Activated CD4-positive, alpha-beta T cell treated with anti-CD3 and anti-CD28 coated beads, Interleukin-2, Interleukin-6, amounts not matched to agents 100 ng/mL and 50 ng/mL, durations not matched to agents 16 hours and 8 hours (primary cell): ENCODE results near the gene OR4S1.
"Not testable (repeated sequence)": the region's sequence is repeated elsewhere in the genome, so short reads cannot be mapped to it uniquely, and the experiment has no call there.

Source experiments
- DNase-seq: peaks from one replicate; pipeline ENCODE4 v3.0.0-alpha.2; 2020

Gene OR4S1

DNA sequence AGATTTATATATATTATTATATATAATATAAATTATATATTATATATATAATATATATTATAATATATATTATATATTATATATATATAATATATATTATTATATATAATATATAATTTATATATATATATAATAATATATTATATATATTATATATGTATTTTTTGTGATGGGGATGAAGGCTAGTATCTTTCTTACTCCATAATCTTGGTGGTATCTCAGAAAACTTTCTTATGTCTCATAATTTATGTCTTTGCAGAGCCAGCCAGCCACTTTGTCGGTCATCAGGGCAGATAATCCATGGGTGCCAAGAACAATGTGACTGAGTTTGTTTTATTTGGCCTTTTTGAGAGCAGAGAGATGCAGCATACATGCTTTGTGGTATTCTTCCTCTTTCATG is at the start of gene OR4S1:
Gene OR4S1 (plus strand): TSS at position 301 of the 400 bp plus-strand sequence. CDS start 0 bp downstream, at position 301.
- DNase-seq, result no peak

GRCh38 chr11:48261600-48261999 is 44.4 kb upstream of the OR4S1 start:
- no peak for DNase-seq

GRCh38 chr11:48263423-48263911 is 42.6 kb upstream of the OR4S1 start, which contains the start of gene OR4X1:
TSS of gene OR4X1 (plus strand) at chr11:48263861. CDS start at chr11:48263861, 0 bp downstream.
- no peak for DNase-seq

GRCh38 chr11:48270621-48271020 is 35.4 kb upstream of the OR4S1 start:
- DNase-seq, result no peak

- DNase-seq, result no peak
Observed at GRCh38 chr11:48272606-48273005, 33.4 kb upstream of the OR4S1 start.

GRCh38 chr11:48307760-48308386 is 1.9 kb downstream of the OR4S1 start:
- DNase-seq, result peak; percentile 80

- not testable (repeated sequence) for DNase-seq
Observed at GRCh38 chr11:48313590-48313989, 7.6 kb downstream of the OR4S1 start.

DNA sequence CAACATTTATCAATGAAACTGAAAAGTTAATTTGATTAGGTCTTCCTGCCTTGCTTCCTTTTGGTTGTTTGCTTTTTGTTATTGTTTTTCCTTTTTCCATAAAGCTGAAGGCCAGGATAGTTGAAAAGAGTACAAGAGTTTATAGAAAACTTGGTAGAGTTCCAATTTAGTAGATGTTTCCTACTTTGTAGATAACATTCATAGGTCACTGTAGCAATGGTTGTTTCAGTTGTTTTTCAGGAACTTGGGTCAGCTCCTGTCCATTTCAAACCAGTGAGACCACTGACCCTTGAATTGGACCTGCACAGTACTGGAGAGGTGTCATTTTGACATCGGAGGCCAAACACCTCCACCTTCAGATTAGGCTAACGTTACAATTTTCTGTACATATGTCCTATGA is 13.8 kb downstream of the OR4S1 start:
- DNase-seq, result not testable (repeated sequence)

GRCh38 chr11:48324620-48325019 is 18.6 kb downstream of the OR4S1 start, which contains the start of gene OR4C3:
TSS of gene OR4C3 (plus strand) at chr11:48324920. CDS start at chr11:48325022, 102 bp downstream.
- not testable (repeated sequence) for DNase-seq

DNA sequence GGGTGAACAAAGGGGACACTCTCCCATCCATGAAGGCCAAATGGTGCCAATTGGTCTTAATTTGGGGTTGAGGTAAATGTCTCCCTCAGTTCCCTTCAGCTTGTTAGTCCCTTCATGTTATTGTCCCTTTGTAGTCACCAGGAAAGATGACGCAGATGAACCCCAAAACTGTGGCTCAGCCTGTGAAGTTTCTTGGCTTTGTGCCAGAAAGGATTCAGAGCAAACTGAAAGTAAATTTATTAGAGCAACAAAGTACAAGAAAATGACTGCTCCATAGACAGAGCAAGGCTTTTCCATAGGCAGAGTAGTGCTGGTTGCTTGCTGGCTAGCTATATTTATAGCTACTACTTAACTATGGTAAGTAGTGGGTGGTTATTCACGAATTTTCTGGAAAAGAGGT is 35.4 kb downstream of the OR4S1 start:
- DNase-seq, result no peak

GRCh38 chr11:48342505-48342904 is 36.5 kb downstream of the OR4S1 start:
- not testable (repeated sequence) for DNase-seq

DNA sequence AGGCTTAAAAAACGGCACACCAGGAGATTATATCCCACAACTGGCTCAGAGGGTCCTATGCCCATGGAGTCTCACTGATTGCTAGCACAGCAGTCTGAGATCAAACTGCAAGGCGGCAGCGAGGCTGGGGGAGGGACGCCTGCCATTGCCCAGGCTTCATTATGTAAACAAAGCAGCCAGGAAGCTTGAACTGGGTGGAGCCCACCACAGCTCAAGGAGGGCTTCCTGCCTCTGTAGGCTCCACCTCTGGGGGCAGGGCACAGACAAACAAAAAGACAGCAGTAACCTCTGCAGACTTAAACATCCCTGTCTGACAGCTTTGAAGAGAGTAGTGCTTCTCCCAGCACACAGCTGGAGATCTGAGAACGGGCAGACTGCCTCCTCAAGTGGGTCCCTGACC is 40.3 kb downstream of the OR4S1 start:
- DNase-seq, result not testable (repeated sequence)

DNA sequence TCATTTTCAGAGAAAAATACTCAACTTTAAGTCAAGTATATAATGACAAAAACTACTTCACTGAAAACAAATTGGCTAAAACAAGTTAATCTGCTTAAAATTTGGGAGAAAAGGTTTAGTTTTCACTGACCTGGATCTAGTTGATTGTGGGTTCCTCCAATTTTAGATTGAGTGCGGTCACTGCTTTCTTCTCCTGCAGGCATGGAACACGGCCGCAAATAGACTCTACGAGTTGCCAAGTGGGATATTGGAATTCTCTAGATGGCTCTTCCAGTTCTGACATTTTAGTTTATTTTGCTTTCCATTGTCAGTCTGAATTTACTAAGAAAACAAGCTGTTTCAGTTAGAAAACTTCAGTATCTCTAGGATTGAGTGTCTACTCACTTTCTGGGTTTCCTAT is 48.0 kb downstream of the OR4S1 start:
- no peak for DNase-seq

- DNase-seq, result no peak
Observed at GRCh38 chr11:48354677-48355076, 48.7 kb downstream of the OR4S1 start.
